GM18873 (cell line): ENCODE measurements around the gene PYCR2.
"Not testable (repeated sequence)": the region's sequence is repeated elsewhere in the genome, so short reads cannot be mapped to it uniquely, and the experiment has no call there.

Source experiments
- ATAC-seq: cut with Tn5 transposase; IDR thresholded peaks from one replicate; pipeline ENCODE4 v1.9.1; 2021; ENCODE audit warnings: mild to moderate bottlenecking, moderate library complexity, moderate number of reproducible peaks; ENCODE audit not compliant: unreplicated experiment, low FRiP score

The PYCR2 gene

GRCh38 chr1:225923692-225924555 is at the start of gene PYCR2:
Gene PYCR2, minus strand, starts transcription at chr1:225924250. Its CDS starts 140 bp downstream, at chr1:225924110.
- ATAC-seq: peak; percentile 96

GRCh38 chr1:225973158-225973557 is 49.1 kb upstream of the PYCR2 start:
- no peak for ATAC-seq

GRCh38 chr1:225972344-225973152 is 48.5 kb upstream of the PYCR2 start:
- ATAC-seq: no peak

- not testable (repeated sequence) for ATAC-seq
Observed at GRCh38 chr1:225970592-225971157, 46.6 kb upstream of the PYCR2 start.

- not testable (repeated sequence) for ATAC-seq
Observed at GRCh38 chr1:225969751-225970150, 45.7 kb upstream of the PYCR2 start.

- no peak for ATAC-seq
Observed at GRCh38 chr1:225965231-225965630, 41.2 kb upstream of the PYCR2 start.

GRCh38 chr1:225963735-225964530 is 39.9 kb upstream of the PYCR2 start:
- ATAC-seq: no peak

GRCh38 chr1:225962440-225962975 is 38.5 kb upstream of the PYCR2 start:
- no peak for ATAC-seq

GRCh38 chr1:225961659-225962439 is 37.8 kb upstream of the PYCR2 start:
- no peak for ATAC-seq

- no peak for ATAC-seq
Observed at GRCh38 chr1:225958041-225958440, 34.0 kb upstream of the PYCR2 start.

- ATAC-seq: no peak
Observed at GRCh38 chr1:225954753-225955152, 30.7 kb upstream of the PYCR2 start.

- ATAC-seq: no peak
Observed at GRCh38 chr1:225953315-225953714, 29.3 kb upstream of the PYCR2 start.

GRCh38 chr1:225950905-225951497 is 27.0 kb upstream of the PYCR2 start:
- ATAC-seq: no peak

- no peak for ATAC-seq
Observed at GRCh38 chr1:225949041-225949440, 25.0 kb upstream of the PYCR2 start.

- no peak for ATAC-seq
Observed at GRCh38 chr1:225946803-225947202, 22.8 kb upstream of the PYCR2 start.

- no peak for ATAC-seq
Observed at GRCh38 chr1:225946082-225946620, 22.1 kb upstream of the PYCR2 start.

- no peak for ATAC-seq
Observed at GRCh38 chr1:225945564-225945963, 21.5 kb upstream of the PYCR2 start.

- ATAC-seq: peak; percentile 59
Observed at GRCh38 chr1:225944951-225945350, 20.9 kb upstream of the PYCR2 start.

- no peak for ATAC-seq
Observed at GRCh38 chr1:225944387-225944786, 20.3 kb upstream of the PYCR2 start.
